ENCODE measurements around the gene TMEM263. TPM values are rescaled to one million over a fixed set of nuclear protein-coding genes. Genes with fewer than 3 reads are reported as not detected.

TMEM263 gene
- total and polyA plus RNA-seq, 2 experiments from 2014 or later, result 7.1 to 10.4 TPM

GRCh38 chr12:106964526-106964925 is 8.8 kb downstream of the TMEM263 start (continued):
- TF ChIP-seq REST (IDR thresholded peaks at IDR 0.05; ENCODE audit: unreplicated experiment) (no peak), NANOG (IDR thresholded peaks at IDR 0.05; ENCODE audit: borderline replicate concordance) (no peak), EZH2phosphoT487 (IDR thresholded peaks at IDR 0.05; ENCODE audit: unreplicated experiment) (no peak), ETS1 (IDR thresholded peaks at IDR 0.05) (no peak), POLR2AphosphoS5 (IDR thresholded peaks at IDR 0.05; ENCODE audit: low read depth) (no peak), JUNB (IDR thresholded peaks at IDR 0.05; ENCODE audit: unreplicated experiment) (no peak)

- no peak for ATAC-seq
- H4K20me1 ChIP-seq (replicated peaks; ENCODE audit: insufficient read depth), result peaks cover 4% of the 10 kb centered on the region; the same call in 1 of the 2 replicates
- H3K27ac Mint-ChIP-seq, result no peak overlapping the region
- no peak for TF ChIP-seq REST (IDR thresholded peaks at IDR 0.05; ENCODE audit: unreplicated experiment)
- TF ChIP-seq EZH2phosphoT487 (IDR thresholded peaks at IDR 0.05; ENCODE audit: unreplicated experiment), result no peak
- no peak for TF ChIP-seq STAT1 (IDR thresholded peaks at IDR 0.05; ENCODE audit: unreplicated experiment)
- TF ChIP-seq POLR2AphosphoS5 (IDR thresholded peaks at IDR 0.05; ENCODE audit: low read depth), result no peak
- TF ChIP-seq NANOG (IDR thresholded peaks at IDR 0.05; ENCODE audit: borderline replicate concordance), result no peak
- TF ChIP-seq ZNF331 (CRISPR knock-in tag; IDR thresholded peaks at IDR 0.05; ENCODE audit: low read depth), result no peak
- TF ChIP-seq ETS1 (IDR thresholded peaks at IDR 0.05), result no peak
These were observed 15.4 kb downstream of the TMEM263 start for GRCh38 chr12:106971065-106971464.

More at GRCh38 chr12:106971065-106971464, 15.4 kb downstream of the TMEM263 start:
- DNase-seq (ENCODE audit: low spot score), result no peak
- Histone ChIP-seq H3K79me2 (replicated peaks; ENCODE audit: insufficient read depth) (no peaks in the 10 kb centered on the region), H3K4me1 (ENCODE audit: insufficient read depth) (no peaks in the 10 kb centered on the region), H3K9me2 (ENCODE audit: insufficient read depth) (0 out of 2 replicates have a peak, but pooled peaks cover 3% of the 10 kb centered on the region), H3K36me3 (ENCODE audit: insufficient read depth) (no peaks in the 10 kb centered on the region), H3K4me2 (no peak overlapping the region), H3K4me3 (no peak overlapping the region), H3F3A (replicated peaks; ENCODE audit: low read depth) (no peaks in the 10 kb centered on the region), H3K27me3 (ENCODE audit: insufficient read depth) (no peaks in the 10 kb centered on the region), H3K27ac (ENCODE audit: low read depth) (no peak overlapping the region), H2AFZ (no peak overlapping the region)
- H3K9me3 Mint-ChIP-seq, result no peaks in the 10 kb centered on the region
- no peaks in the 10 kb centered on the region for H3K4me1 Mint-ChIP-seq
- H3K36me3 Mint-ChIP-seq (ENCODE audit: low read depth), result peaks cover 10% of the 10 kb centered on the region
- no peaks in the 10 kb centered on the region for H3K27me3 Mint-ChIP-seq (ENCODE audit: insufficient read depth, low read depth, poor library complexity)
- no peak overlapping the region for H3K4me3 Mint-ChIP-seq

Data from GM23338 (cell line).